Osteoblast (primary cell): ENCODE results near the gene MRPL23. TPM values are rescaled to one million over a fixed set of nuclear protein-coding genes. Genes with fewer than 3 reads are reported as not detected.

Experiments
- DNase-seq: peaks from one replicate; pipeline ENCODE4 v3.0.0; 2011; ENCODE audit warnings: low spot score, mixed read lengths; ENCODE audit not compliant: insufficient read length; ENCODE audit errors: missing footprints
- H2AFZ ChIP-seq: 2 replicates; pipeline ENCODE4 v1.6.0; 2011; ENCODE audit warnings: mild to moderate bottlenecking, low read length
- H3K27ac ChIP-seq: 2 replicates; pipeline ENCODE4 v1.5.1; 2011; ENCODE audit warnings: mild to moderate bottlenecking, low read depth, low read length, moderate library complexity
- H3K27me3 ChIP-seq: 2 replicates; pipeline ENCODE4 v1.6.0; 2012; ENCODE audit warnings: mild to moderate bottlenecking, control low read depth, inconsistent platforms, low read length, moderate library complexity; ENCODE audit not compliant: insufficient read depth
- H3K36me3 ChIP-seq: 2 replicates; pipeline ENCODE4 v1.5.1; 2011; ENCODE audit warnings: mild to moderate bottlenecking, low read length, control low read depth, moderate library complexity; ENCODE audit not compliant: insufficient read depth
- H3K4me1 ChIP-seq: 2 replicates; pipeline ENCODE4 v1.5.1; 2011; ENCODE audit warnings: mild to moderate bottlenecking, low read length, control low read depth, moderate library complexity; ENCODE audit not compliant: insufficient read depth
- H3K4me2 ChIP-seq: 2 replicates; pipeline ENCODE4 v1.6.0; 2011; ENCODE audit warnings: mild to moderate bottlenecking, low read length; ENCODE audit not compliant: insufficient read depth
- H3K4me3 ChIP-seq: fragments of 200-600 bp; sonication (generic); 3 replicates; pipeline ENCODE4 v1.5.1; 2012; ENCODE audit warnings: mild to moderate bottlenecking, low read length, inconsistent platforms; ENCODE audit not compliant: insufficient read depth
- H3K79me2 ChIP-seq: 2 replicates; pipeline ENCODE4 v1.6.0; 2012; ENCODE audit warnings: mild to moderate bottlenecking, low read length, control low read depth, inconsistent platforms; ENCODE audit not compliant: insufficient read depth
- H3K9me3 ChIP-seq: 2 replicates; pipeline ENCODE4 v1.5.1; 2011; ENCODE audit warnings: low read depth, low read length, control low read depth
- H4K20me1 ChIP-seq: 2 replicates; pipeline ENCODE4 v1.6.0; 2012; ENCODE audit warnings: mild to moderate bottlenecking, low read length, control low read depth; ENCODE audit not compliant: insufficient read depth
- total RNA-seq: library from RNA; depleted of rRNA; stranded (reverse); fragments of >200 nt; gene quantifications from 2 replicates; pipeline ENCODE4 v1.2.3, GENCODE V29; 2012
- TF ChIP-seq, protein P1 (sequence below): IDR thresholded peaks from 2 replicates; pipeline ENCODE4 v1.5.1; 2011; ENCODE audit warnings: mild to moderate bottlenecking, low read depth, low read length, moderate library complexity; ENCODE audit errors: extremely low read depth

MRPL23 gene
- total RNA-seq, 1 donor = 94.5 TPM

GRCh38 chr11:1964955-1965354 is 17.8 kb downstream of the MRPL23 start:
- H3K4me1 ChIP-seq = no peaks in the 10 kb centered on the region
- TF ChIP-seq, protein P1, sequence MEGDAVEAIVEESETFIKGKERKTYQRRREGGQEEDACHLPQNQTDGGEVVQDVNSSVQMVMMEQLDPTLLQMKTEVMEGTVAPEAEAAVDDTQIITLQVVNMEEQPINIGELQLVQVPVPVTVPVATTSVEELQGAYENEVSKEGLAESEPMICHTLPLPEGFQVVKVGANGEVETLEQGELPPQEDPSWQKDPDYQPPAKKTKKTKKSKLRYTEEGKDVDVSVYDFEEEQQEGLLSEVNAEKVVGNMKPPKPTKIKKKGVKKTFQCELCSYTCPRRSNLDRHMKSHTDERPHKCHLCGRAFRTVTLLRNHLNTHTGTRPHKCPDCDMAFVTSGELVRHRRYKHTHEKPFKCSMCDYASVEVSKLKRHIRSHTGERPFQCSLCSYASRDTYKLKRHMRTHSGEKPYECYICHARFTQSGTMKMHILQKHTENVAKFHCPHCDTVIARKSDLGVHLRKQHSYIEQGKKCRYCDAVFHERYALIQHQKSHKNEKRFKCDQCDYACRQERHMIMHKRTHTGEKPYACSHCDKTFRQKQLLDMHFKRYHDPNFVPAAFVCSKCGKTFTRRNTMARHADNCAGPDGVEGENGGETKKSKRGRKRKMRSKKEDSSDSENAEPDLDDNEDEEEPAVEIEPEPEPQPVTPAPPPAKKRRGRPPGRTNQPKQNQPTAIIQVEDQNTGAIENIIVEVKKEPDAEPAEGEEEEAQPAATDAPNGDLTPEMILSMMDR = no peak
- no peak overlapping the region for H3K4me3 ChIP-seq
- no peak overlapping the region for H2AFZ ChIP-seq
- no peaks in the 10 kb centered on the region for H4K20me1 ChIP-seq
- no peaks in the 10 kb centered on the region for H3K27me3 ChIP-seq
- no peak overlapping the region for H3K4me2 ChIP-seq
- no peak overlapping the region for H3K27ac ChIP-seq
- no peaks in the 10 kb centered on the region for H3K79me2 ChIP-seq
- H3K9me3 ChIP-seq = no peaks in the 10 kb centered on the region
- no peaks in the 10 kb centered on the region for H3K36me3 ChIP-seq
- DNase-seq = no peak

GRCh38 chr11:1966531-1966930 is 19.4 kb downstream of the MRPL23 start:
- Histone ChIP-seq H3K79me2 (no peaks in the 10 kb centered on the region), H3K4me3 (no peak overlapping the region), H3K4me1 (no peaks in the 10 kb centered on the region), H3K27ac (no peak overlapping the region), H4K20me1 (no peaks in the 10 kb centered on the region), H2AFZ (no peak overlapping the region), H3K9me3 (no peaks in the 10 kb centered on the region), H3K36me3 (no peaks in the 10 kb centered on the region), H3K27me3 (no peaks in the 10 kb centered on the region), H3K4me2 (no peak overlapping the region)
- no peak for DNase-seq
- TF ChIP-seq, protein P1 = no peak

GRCh38 chr11:1967641-1968225 is 20.6 kb downstream of the MRPL23 start:
- TF ChIP-seq, protein P1 = no peak
- Histone ChIP-seq H3K36me3 (no peaks in the 10 kb centered on the region), H3K27ac (no peak overlapping the region), H2AFZ (no peak overlapping the region), H3K79me2 (no peaks in the 10 kb centered on the region), H3K4me2 (no peak overlapping the region), H3K27me3 (no peaks in the 10 kb centered on the region), H3K4me3 (no peak overlapping the region), H4K20me1 (no peaks in the 10 kb centered on the region), H3K4me1 (no peaks in the 10 kb centered on the region), H3K9me3 (no peaks in the 10 kb centered on the region)
- DNase-seq = no peak

DNA sequence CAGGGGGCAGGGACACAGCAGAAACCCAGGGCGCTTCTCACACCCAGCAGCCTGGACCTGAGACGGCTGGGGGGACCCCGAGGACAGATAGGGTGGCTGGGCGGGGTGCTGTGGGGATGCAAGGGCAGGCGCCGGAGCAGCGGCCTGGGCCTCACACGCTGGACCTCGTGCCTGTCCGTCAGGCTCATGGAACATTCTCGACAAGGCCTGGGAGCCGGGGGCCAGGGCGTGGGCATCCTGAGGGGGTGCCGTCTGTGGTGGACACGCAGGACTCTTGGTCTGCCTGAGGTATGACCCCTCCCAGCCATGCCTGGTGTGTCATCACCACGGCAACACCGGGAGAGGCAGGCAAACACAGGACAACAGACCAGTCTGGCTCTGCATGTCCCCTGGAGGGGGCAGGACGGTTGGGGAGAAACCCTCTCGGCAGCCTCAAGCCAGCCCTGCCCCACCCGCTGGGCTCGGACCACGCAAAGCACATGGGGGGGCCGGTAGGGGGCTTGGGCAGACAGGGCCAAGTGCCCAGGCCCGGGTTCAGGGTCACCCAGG is 21.4 kb downstream of the MRPL23 start:
- Histone ChIP-seq H3K36me3 (no peaks in the 10 kb centered on the region), H4K20me1 (no peaks in the 10 kb centered on the region), H3K4me2 (no peak overlapping the region), H3K27ac (no peak overlapping the region), H3K79me2 (no peaks in the 10 kb centered on the region), H3K4me1 (no peaks in the 10 kb centered on the region), H3K9me3 (no peaks in the 10 kb centered on the region), H2AFZ (no peak overlapping the region), H3K27me3 (no peaks in the 10 kb centered on the region), H3K4me3 (no peak overlapping the region)
- TF ChIP-seq, protein P1 = no peak
- DNase-seq = no peak
